ENCODE results near the gene MPP1. TPM values are rescaled to one million over a fixed set of nuclear protein-coding genes. Genes with fewer than 3 reads are reported as not detected.
A peak's percentile ranks its signal among the peaks of the same experiment; 100 is the strongest.

Gene MPP1
- total and polyA plus RNA-seq, 9 of the 15 experiments (the other 6 are each of a cell fraction or from before 2014, with no cell fraction given), result 227 to 395 (median 283) TPM

DNA sequence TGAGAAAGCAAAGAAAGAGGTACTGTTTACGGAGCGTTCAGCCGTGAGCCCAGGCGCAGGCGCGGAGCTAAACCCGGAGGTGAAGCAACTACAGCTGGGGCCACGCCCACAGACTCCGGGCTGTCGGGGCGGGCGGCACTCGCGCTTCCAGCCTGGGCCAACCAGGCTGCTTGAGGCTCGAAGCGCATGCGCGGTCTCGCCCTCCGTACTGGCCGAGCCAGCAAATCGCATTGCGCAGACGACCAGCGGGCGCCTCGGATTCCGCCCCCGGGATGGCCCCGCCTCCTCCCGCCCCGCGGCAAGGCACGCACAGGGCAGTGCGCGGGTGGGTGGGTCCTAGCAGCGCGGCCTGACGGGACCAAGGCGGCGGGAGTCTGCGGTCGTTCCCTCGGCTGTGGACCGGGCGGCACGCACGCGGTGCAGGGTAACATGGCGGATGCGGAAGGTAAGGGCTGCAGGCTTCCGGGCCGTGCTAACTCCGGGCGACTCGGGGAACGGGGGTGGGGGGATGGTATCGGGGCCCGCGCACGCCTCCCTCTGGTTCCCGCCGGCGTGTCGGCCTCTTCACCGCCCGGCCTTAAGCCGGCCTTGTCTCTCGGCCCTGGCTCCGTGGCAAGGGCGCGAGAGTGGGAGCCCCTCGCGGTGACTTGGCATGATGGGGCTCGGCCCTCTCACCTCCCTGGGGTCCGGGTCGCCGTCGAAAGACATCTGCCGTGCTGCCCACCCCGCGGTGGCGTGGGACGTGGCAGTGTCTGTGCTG is 42.6 kb downstream of the MPP1 start, which contains the start of gene DKC1 (continued):
- TF ChIP-seq, protein P1, sequence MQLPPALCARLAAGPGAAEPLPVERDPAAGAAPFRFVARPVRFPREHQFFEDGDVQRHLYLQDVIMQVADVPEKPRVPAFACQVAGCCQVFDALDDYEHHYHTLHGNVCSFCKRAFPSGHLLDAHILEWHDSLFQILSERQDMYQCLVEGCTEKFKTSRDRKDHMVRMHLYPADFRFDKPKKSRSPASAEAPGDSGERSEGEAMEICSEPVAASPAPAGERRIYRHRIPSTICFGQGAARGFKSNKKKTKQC (CRISPR knock-in tag; IDR thresholded peaks at IDR 0.05), result 0 out of 2 replicates have a peak, but pooled peaks have one; percentile 13
- peak; percentile 55 for TF ChIP-seq RBBP5 (IDR thresholded peaks at IDR 0.05; ENCODE audit: borderline replicate concordance, insufficient read depth, low read length, poor library complexity, severe bottlenecking)
- TF ChIP-seq DACH1 (IDR thresholded peaks at IDR 0.05; ENCODE audit: partially characterized antibody), result peak; percentile 69
- peak; percentile 36; the same call in 1 of the 2 replicates for TF ChIP-seq HCFC1 (IDR thresholded peaks at IDR 0.05; ENCODE audit: low read depth, low read length)
- TF ChIP-seq EGR1 (conservative IDR thresholded peaks at IDR 0.05), result peak; percentile 81
- TF ChIP-seq HDAC1 (IDR thresholded peaks at IDR 0.05), result peak; percentile 5 to 71; a peak in 1 of 4 replicates
- peak; percentile 51; the same call in 1 of the 2 replicates for TF ChIP-seq POLR2AphosphoS5 (IDR thresholded peaks at IDR 0.05; ENCODE audit: control insufficient read depth, insufficient read depth, low read depth, low read length)
- peak; percentile 34 to 59; a peak in 2 of 4 replicates for TF ChIP-seq MAZ (CRISPR knock-in tag; conservative IDR thresholded peaks at IDR 0.05 in 1 of 2, IDR thresholded peaks at IDR 0.05 in 1 of 2)
